Liver (tissue), 9 donors: ENCODE results near the gene DOCK8. TPM values are rescaled to one million over a fixed set of nuclear protein-coding genes. Genes with fewer than 3 reads are reported as not detected.

ENCODE experiments used
- DNase-seq: peaks from one replicate; pipeline ENCODE4 v3.0.0-alpha.2; 2017; ENCODE audit warnings: low spot score
- H3K27ac ChIP-seq, 2 donors: one replicate each; pipeline ENCODE4 v1.7.0; 2013; ENCODE audit warnings: inconsistent platforms in 2 of 2, low read length in 2 of 2, control low read depth in 1 of 2, low read depth in 1 of 2, mild to moderate bottlenecking in 1 of 2
- H3K27me3 ChIP-seq, 4 donors: one replicate each; pipeline versions ENCODE4 v1.6.1 to v1.7.0; 2013; ENCODE audit warnings: low read length in 3 of 4, inconsistent platforms in 1 of 4, mild to moderate bottlenecking in 1 of 4, moderate library complexity in 1 of 4; ENCODE audit not compliant: control insufficient read depth in 4 of 4, insufficient read depth in 4 of 4
- H3K36me3 ChIP-seq, 4 donors: one replicate each; pipeline versions ENCODE4 v1.6.1 to v1.7.0; 2013; ENCODE audit warnings: low read length in 3 of 4, mild to moderate bottlenecking in 3 of 4, low read depth in 1 of 4, moderate library complexity in 1 of 4; ENCODE audit not compliant: control insufficient read depth in 4 of 4, insufficient read depth in 3 of 4
- H3K4me1 ChIP-seq, 4 donors: one replicate each; pipeline versions ENCODE4 v1.6.1 to v1.7.0; 2013; ENCODE audit warnings: low read length in 3 of 4, mild to moderate bottlenecking in 3 of 4, moderate library complexity in 1 of 4; ENCODE audit not compliant: control insufficient read depth in 4 of 4, insufficient read depth in 4 of 4
- H3K4me3 ChIP-seq, 3 donors: one replicate each; pipeline versions ENCODE4 v1.6.1 to v1.7.0; 2013; ENCODE audit warnings: low read length in 3 of 3, control low read depth in 1 of 3, low read depth in 1 of 3, mild to moderate bottlenecking in 1 of 3
- H3K9ac ChIP-seq, 2 donors: one replicate each; pipeline ENCODE4 v1.7.0; 2013; ENCODE audit warnings: low read length in 2 of 2, mild to moderate bottlenecking in 2 of 2, moderate library complexity in 2 of 2, control low read depth in 1 of 2, low read depth in 1 of 2
- H3K9me3 ChIP-seq, 4 donors: one replicate each; pipeline versions ENCODE4 v1.6.1 to v1.7.0; 2013; ENCODE audit warnings: low read length in 3 of 4; ENCODE audit not compliant: control insufficient read depth in 4 of 4
- EGR1 ChIP-seq, 2 donors: IDR thresholded peaks; 2 replicates each; pipeline ENCODE4 v1.6.1; 2016 to 2018; ENCODE audit warnings: antibody characterized with exemption in 2 of 2, low read depth in 2 of 2
- FOXA1 ChIP-seq: IDR thresholded peaks from 2 replicates; pipeline ENCODE4 v1.6.1; 2016; ENCODE audit warnings: antibody characterized with exemption
- FOXA2 ChIP-seq: IDR thresholded peaks from 2 replicates; pipeline ENCODE4 v1.6.1; 2016; ENCODE audit warnings: antibody characterized with exemption
- GABPA ChIP-seq, 2 donors: IDR thresholded peaks in 1 of 2; conservative IDR thresholded peaks in 1 of 2; 2 replicates each; pipeline ENCODE4 v1.6.1; 2016; ENCODE audit warnings: antibody characterized with exemption in 2 of 2, mild to moderate bottlenecking in 1 of 2, moderate library complexity in 1 of 2
- HNF4A ChIP-seq, 2 donors: conservative IDR thresholded peaks; 2 replicates each; pipeline ENCODE4 v1.6.1; 2016; ENCODE audit warnings: antibody characterized with exemption in 2 of 2, mild to moderate bottlenecking in 2 of 2
- HNF4G ChIP-seq: IDR thresholded peaks from 2 replicates; pipeline ENCODE4 v1.6.1; 2016; ENCODE audit warnings: antibody characterized with exemption
- JUND ChIP-seq, 2 donors: IDR thresholded peaks; 2 replicates each; pipeline ENCODE4 v1.6.1; 2016; ENCODE audit warnings: antibody characterized with exemption in 2 of 2
- NR2F2 ChIP-seq: IDR thresholded peaks from 2 replicates; pipeline ENCODE4 v1.6.1; 2016; ENCODE audit warnings: antibody characterized with exemption
- RAD21 ChIP-seq, 2 donors: IDR thresholded peaks; 2 replicates each; pipeline ENCODE4 v1.6.1; 2016; ENCODE audit warnings: antibody characterized with exemption in 2 of 2, mild to moderate bottlenecking in 2 of 2
- RXRA ChIP-seq, 2 donors: IDR thresholded peaks; 2 replicates each; pipeline ENCODE4 v1.6.1; 2017 to 2018; ENCODE audit warnings: antibody characterized with exemption in 2 of 2, mild to moderate bottlenecking in 1 of 2
- SP1 ChIP-seq: IDR thresholded peaks from 2 replicates; pipeline ENCODE4 v1.6.1; 2018; ENCODE audit warnings: antibody characterized with exemption, mild to moderate bottlenecking
- TAF1 ChIP-seq: conservative IDR thresholded peaks from 2 replicates; pipeline ENCODE4 v1.6.1; 2016; ENCODE audit warnings: antibody characterized with exemption, mild to moderate bottlenecking
- YY1 ChIP-seq: IDR thresholded peaks from 2 replicates; pipeline ENCODE4 v1.6.1; 2016; ENCODE audit warnings: antibody characterized with exemption, mild to moderate bottlenecking
- WGBS: extraction: QIAGEN DNeasy Blood & Tissue Kit; methylation state at CpG from one replicate; pipeline ENCODE4 v1.1.7; 2013; 5-methylcytosine and 5-hydroxymethylcytosine counted together
- polyA plus RNA-seq, 2 donors: library from polyadenylated mRNA; stranded (reverse) in 1 of 2; unstranded in 1 of 2; fragments of 200-250 nt in 1 of 2; fragments of >200 nt in 1 of 2; fragmentation: Nextera tagmentation in 1 of 2; extraction: Ambion mirVana in 1 of 2; gene quantifications; one replicate each; pipeline versions ENCODE4 v1.2.1 to v1.2.3, GENCODE V29; 2013 to 2015
- total RNA-seq, 2 donors: library from RNA; depleted of rRNA; stranded (reverse); fragments of >200 nt; gene quantifications; one replicate each; pipeline ENCODE4 v1.2.3, GENCODE V29; 2014
- TF ChIP-seq, protein P1 (sequence below): IDR thresholded peaks from 2 replicates; pipeline ENCODE4 v1.6.1; 2016; ENCODE audit warnings: antibody characterized with exemption
- TF ChIP-seq, protein P2 (sequence below): IDR thresholded peaks from 2 replicates; pipeline ENCODE4 v1.6.1; 2016; ENCODE audit warnings: antibody characterized with exemption, mild to moderate bottlenecking
- TF ChIP-seq, protein P3 (sequence below): fragments of 150-350 bp; IDR thresholded peaks from 2 replicates; pipeline ENCODE4 v1.5.1; 2017; ENCODE audit warnings: improper control_type of control experiment, low read depth, low read length; ENCODE audit not compliant: missing input control
- TF ChIP-seq, protein P4 (sequence below): IDR thresholded peaks from 2 replicates; pipeline ENCODE4 v1.6.1; 2016; ENCODE audit warnings: antibody characterized with exemption
- donor health status: healthy.
- donor health status: healthy.
- donor health status: healthy.
- donor health status: healthy.
- donor health status: healthy.

Gene DOCK8
- total and polyA plus RNA-seq, 4 donors: 3.8 to 22.6 (median 7.4) TPM

DNA sequence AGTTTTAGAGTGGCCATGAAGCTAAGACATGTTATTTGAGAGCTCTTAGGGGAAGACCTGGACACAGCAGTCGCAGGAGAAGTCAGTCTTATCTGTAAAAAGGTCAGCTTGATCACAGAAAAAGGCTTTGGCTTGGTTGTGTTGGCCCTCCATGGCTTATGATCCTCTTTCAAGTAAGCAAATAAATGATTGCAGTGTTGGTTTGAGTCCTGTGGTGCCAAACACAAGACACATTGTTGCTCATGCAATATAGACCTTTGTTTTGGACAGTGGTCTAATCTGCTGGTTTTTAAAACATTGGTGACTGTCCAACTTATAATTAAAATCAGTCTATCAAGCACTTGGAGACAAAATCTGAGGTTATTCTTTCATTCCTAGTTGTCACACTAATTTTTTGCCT lies 54.0 kb downstream of the DOCK8 start:
- Histone ChIP-seq H3K4me3 (no peak overlapping the region), H3K27me3 (no peaks in the 10 kb centered on the region), H3K9me3 (no peaks in the 10 kb centered on the region), H3K36me3 (no peaks in the 10 kb centered on the region), H3K4me1 (peaks cover 0 to 2% (median 0%) of the 10 kb centered on the region in 4 donors), H3K9ac (no peak overlapping the region), H3K27ac (no peak overlapping the region)
- no peak for DNase-seq
- no peak for TF ChIP-seq JUND (IDR thresholded peaks at IDR 0.05)
- TF ChIP-seq, protein P1, sequence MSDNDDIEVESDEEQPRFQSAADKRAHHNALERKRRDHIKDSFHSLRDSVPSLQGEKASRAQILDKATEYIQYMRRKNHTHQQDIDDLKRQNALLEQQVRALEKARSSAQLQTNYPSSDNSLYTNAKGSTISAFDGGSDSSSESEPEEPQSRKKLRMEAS: no peak
- WGBS: 37% methylated on average over 1 of the region's 1 CpG

DNA sequence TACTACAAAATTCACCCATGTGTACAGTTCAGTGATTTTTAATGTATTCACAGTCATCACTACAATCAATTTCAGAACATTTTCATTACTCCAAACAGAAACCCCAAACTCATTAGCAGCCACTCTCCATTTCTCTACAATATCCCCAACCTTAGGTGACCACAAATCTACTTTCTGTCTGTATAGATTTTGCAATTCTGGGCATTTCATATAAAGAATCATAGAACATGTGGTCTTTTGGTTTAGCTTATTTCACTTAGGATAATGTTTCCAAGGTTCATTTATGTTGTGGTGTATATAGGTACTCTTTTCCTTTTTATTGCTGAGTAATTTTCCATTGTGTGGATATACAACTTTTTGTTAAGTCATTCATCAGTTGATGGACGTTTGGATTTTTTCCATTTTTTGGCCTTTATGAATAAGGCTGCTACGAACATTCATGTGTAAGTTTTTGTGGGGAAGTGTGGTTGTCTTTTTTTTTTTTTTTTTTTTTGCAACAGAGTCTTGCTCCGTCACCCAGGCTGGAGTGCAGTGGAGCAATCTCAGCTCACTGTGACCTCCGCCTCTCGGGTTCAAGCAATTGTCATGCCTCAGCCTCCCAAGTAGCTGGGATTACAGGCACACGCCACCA lies 54.5 kb downstream of the DOCK8 start:
- H3K27me3 ChIP-seq: no peaks in the 10 kb centered on the region
- no peak overlapping the region for H3K27ac ChIP-seq
- H3K9ac ChIP-seq: no peak overlapping the region
- no peak for TF ChIP-seq FOXA1
- no peak for TF ChIP-seq GABPA (IDR thresholded peaks at IDR 0.05 in 1 of 2, conservative IDR thresholded peaks at IDR 0.05 in 1 of 2)
- TF ChIP-seq HNF4A (conservative IDR thresholded peaks at IDR 0.05): no peak
- TF ChIP-seq RXRA (IDR thresholded peaks at IDR 0.05): no peak
- no peak for TF ChIP-seq HNF4G
- TF ChIP-seq, protein P2, sequence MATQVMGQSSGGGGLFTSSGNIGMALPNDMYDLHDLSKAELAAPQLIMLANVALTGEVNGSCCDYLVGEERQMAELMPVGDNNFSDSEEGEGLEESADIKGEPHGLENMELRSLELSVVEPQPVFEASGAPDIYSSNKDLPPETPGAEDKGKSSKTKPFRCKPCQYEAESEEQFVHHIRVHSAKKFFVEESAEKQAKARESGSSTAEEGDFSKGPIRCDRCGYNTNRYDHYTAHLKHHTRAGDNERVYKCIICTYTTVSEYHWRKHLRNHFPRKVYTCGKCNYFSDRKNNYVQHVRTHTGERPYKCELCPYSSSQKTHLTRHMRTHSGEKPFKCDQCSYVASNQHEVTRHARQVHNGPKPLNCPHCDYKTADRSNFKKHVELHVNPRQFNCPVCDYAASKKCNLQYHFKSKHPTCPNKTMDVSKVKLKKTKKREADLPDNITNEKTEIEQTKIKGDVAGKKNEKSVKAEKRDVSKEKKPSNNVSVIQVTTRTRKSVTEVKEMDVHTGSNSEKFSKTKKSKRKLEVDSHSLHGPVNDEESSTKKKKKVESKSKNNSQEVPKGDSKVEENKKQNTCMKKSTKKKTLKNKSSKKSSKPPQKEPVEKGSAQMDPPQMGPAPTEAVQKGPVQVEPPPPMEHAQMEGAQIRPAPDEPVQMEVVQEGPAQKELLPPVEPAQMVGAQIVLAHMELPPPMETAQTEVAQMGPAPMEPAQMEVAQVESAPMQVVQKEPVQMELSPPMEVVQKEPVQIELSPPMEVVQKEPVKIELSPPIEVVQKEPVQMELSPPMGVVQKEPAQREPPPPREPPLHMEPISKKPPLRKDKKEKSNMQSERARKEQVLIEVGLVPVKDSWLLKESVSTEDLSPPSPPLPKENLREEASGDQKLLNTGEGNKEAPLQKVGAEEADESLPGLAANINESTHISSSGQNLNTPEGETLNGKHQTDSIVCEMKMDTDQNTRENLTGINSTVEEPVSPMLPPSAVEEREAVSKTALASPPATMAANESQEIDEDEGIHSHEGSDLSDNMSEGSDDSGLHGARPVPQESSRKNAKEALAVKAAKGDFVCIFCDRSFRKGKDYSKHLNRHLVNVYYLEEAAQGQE: no peak
- no peak for TF ChIP-seq SP1
- no peak for TF ChIP-seq TAF1
- TF ChIP-seq, protein P3, sequence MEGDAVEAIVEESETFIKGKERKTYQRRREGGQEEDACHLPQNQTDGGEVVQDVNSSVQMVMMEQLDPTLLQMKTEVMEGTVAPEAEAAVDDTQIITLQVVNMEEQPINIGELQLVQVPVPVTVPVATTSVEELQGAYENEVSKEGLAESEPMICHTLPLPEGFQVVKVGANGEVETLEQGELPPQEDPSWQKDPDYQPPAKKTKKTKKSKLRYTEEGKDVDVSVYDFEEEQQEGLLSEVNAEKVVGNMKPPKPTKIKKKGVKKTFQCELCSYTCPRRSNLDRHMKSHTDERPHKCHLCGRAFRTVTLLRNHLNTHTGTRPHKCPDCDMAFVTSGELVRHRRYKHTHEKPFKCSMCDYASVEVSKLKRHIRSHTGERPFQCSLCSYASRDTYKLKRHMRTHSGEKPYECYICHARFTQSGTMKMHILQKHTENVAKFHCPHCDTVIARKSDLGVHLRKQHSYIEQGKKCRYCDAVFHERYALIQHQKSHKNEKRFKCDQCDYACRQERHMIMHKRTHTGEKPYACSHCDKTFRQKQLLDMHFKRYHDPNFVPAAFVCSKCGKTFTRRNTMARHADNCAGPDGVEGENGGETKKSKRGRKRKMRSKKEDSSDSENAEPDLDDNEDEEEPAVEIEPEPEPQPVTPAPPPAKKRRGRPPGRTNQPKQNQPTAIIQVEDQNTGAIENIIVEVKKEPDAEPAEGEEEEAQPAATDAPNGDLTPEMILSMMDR: no peak
- TF ChIP-seq NR2F2: no peak
- H3K4me1 ChIP-seq: peaks cover 0 to 2% (median 0%) of the 10 kb centered on the region in 4 donors
- no peaks in the 10 kb centered on the region for H3K36me3 ChIP-seq
- no peaks in the 10 kb centered on the region for H3K9me3 ChIP-seq
- H3K4me3 ChIP-seq: no peak overlapping the region
- DNase-seq: no peak
- WGBS: 86% methylated on average over 6 of the region's 6 CpGs

DNA sequence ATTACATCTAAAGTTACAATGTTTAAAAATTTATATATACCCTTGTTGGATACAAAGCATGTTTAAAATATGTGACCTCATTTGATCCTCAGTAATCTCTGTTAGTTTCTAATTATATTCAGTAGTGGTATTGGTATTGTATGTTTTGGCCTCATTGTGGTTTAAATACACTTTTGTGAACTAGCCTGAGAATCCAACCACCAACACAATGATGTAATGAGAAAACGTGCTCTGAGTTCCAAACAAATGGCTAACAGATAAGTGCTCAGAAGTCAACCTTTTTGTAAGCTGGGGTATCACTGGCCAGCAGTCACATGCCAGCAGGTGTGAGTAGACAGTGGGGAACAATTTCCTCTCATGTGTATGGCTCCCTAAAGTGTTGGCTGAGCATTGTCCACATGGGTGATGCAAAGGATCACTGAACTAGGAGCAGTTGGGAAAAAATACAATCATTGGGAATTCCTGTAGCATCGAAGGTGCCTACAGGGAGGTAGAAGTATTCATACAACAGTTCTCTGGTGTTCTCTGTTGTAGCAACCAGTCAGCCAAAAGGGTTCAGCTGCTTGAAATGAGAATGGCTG lies 56.1 kb downstream of the DOCK8 start:
- no peaks in the 10 kb centered on the region for H3K9me3 ChIP-seq
- H3K4me3 ChIP-seq: no peak overlapping the region
- H3K4me1 ChIP-seq: peaks cover 0 to 2% (median 0%) of the 10 kb centered on the region in 4 donors
- TF ChIP-seq NR2F2: no peak
- TF ChIP-seq TAF1: no peak
- no peak for TF ChIP-seq FOXA1
- TF ChIP-seq GABPA (IDR thresholded peaks at IDR 0.05 in 1 of 2, conservative IDR thresholded peaks at IDR 0.05 in 1 of 2): no peak
- TF ChIP-seq RAD21 (IDR thresholded peaks at IDR 0.05): no peak
- TF ChIP-seq EGR1 (IDR thresholded peaks at IDR 0.05; ENCODE audit: low read depth in 2 of 2): no peak
- TF ChIP-seq JUND (IDR thresholded peaks at IDR 0.05): no peak
- TF ChIP-seq YY1: no peak
- TF ChIP-seq, protein P1: no peak
- no peak for TF ChIP-seq HNF4A (conservative IDR thresholded peaks at IDR 0.05)
- TF ChIP-seq, protein P2: no peak
- TF ChIP-seq SP1: no peak
- TF ChIP-seq HNF4G: no peak
- TF ChIP-seq FOXA2: no peak
- TF ChIP-seq, protein P4, sequence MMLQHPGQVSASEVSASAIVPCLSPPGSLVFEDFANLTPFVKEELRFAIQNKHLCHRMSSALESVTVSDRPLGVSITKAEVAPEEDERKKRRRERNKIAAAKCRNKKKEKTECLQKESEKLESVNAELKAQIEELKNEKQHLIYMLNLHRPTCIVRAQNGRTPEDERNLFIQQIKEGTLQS: no peak
- H3K27ac ChIP-seq: no peak overlapping the region
- H3K27me3 ChIP-seq: no peaks in the 10 kb centered on the region
- WGBS: 78% methylated on average over 2 of the region's 2 CpGs
- H3K36me3 ChIP-seq: no peaks in the 10 kb centered on the region
- no peak for DNase-seq
- H3K9ac ChIP-seq: no peak overlapping the region
